Lower leg skin (tissue), 4 donors: Measurements from ENCODE around the gene MEF2D. TPM values are rescaled to one million over a fixed set of nuclear protein-coding genes. Genes with fewer than 3 reads are reported as not detected.

Experiments
- DNase-seq, 2 donors: peaks; one replicate each; pipeline ENCODE4 v3.0.0-alpha.2; 2019; ENCODE audit warnings: low spot score in 2 of 2
- H3K4me3 ChIP-seq: fragments of 200-600 bp; sonication (generic); 2 replicates; pipeline ENCODE4 v1.5.1; 2017; ENCODE audit warnings: mild to moderate bottlenecking, low read depth; ENCODE audit not compliant: poor library complexity, severe bottlenecking
- POLR2A ChIP-seq, 2 donors: fragments of 450-650 bp; IDR thresholded peaks; one replicate each; pipeline ENCODE4 v1.6.1; 2016 to 2017; ENCODE audit warnings: antibody characterized with exemption in 2 of 2, mild to moderate bottlenecking in 1 of 2, moderate library complexity in 1 of 2
- WGBS, 2 donors: methylation state at CpG; one replicate each; pipeline ENCODE4 v1.1.5; 2018; 5-methylcytosine and 5-hydroxymethylcytosine counted together
- intact Hi-C: fragments of 100-400 bp; cut with DNase I; formaldehyde crosslinking; loops from one replicate; pipeline ENCODE4 v1.15.0; 2023; ENCODE audit warnings: low total_unique reads
- total RNA-seq, 4 donors: library from RNA; depleted of rRNA; stranded (reverse); fragments of >200 nt; gene quantifications; one replicate each; pipeline ENCODE4 v1.1.0, GENCODE V29; 2016
- TF ChIP-seq, protein P1 (sequence below), 3 donors: fragments of 450-650 bp; IDR thresholded peaks; one replicate each; pipeline ENCODE4 v1.5.1; 2016; ENCODE audit warnings: antibody characterized with exemption in 3 of 3, mild to moderate bottlenecking in 3 of 3, moderate library complexity in 2 of 3

The MEF2D gene
- total RNA-seq, 4 donors from 2014 or later = 32.1 to 67.3 (median 55.6) TPM

GRCh38 chr1:156495401-156496140, 5.0 kb downstream of the MEF2D start:
- DNase-seq = no peak
- H3K4me3 ChIP-seq = no peak overlapping the region
- WGBS, 2 donors = 69 to 75% methylated on average over 9 of the region's 9 CpGs
- intact Hi-C loops = no loop called here
- no peak for TF ChIP-seq POLR2A (IDR thresholded peaks at IDR 0.05)
- TF ChIP-seq, protein P1, sequence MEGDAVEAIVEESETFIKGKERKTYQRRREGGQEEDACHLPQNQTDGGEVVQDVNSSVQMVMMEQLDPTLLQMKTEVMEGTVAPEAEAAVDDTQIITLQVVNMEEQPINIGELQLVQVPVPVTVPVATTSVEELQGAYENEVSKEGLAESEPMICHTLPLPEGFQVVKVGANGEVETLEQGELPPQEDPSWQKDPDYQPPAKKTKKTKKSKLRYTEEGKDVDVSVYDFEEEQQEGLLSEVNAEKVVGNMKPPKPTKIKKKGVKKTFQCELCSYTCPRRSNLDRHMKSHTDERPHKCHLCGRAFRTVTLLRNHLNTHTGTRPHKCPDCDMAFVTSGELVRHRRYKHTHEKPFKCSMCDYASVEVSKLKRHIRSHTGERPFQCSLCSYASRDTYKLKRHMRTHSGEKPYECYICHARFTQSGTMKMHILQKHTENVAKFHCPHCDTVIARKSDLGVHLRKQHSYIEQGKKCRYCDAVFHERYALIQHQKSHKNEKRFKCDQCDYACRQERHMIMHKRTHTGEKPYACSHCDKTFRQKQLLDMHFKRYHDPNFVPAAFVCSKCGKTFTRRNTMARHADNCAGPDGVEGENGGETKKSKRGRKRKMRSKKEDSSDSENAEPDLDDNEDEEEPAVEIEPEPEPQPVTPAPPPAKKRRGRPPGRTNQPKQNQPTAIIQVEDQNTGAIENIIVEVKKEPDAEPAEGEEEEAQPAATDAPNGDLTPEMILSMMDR (IDR thresholded peaks at IDR 0.05) = no peak

DNA sequence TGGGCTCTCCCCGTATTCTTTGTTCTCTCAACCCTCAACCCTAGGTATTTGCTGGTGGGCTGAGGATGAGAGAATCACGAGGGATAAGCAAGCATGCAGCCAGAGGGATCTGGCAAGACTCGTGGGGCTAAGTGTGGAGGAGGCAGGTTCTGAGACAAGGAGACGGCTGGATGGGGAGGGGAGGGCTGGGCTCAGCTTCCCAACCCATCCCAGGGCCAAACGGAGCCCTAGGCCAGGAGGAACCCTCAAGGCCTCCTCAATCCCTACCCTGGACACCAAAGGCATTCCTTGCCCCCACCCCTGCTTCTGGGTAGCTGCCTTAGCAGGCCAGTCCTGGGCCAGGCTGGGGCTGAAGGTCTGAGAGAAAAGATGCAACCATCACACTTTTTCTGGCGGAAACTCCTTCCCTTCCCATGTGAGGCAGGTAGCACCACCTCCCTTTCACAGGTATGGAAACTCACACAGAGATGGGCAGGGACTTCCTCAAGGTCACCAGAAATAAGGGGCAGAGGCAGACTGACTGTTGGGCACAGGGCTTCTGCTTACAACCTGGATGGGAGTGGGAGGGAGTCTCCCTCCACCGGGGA, 6.2 kb downstream of the MEF2D start:
- 42 to 55% methylated on average over 7 of the region's 7 CpGs for WGBS, 2 donors
- H3K4me3 ChIP-seq = no peak overlapping the region
- intact Hi-C loops = no loop called here
- DNase-seq = no peak
- no peak for TF ChIP-seq POLR2A (IDR thresholded peaks at IDR 0.05)
- TF ChIP-seq, protein P1 (IDR thresholded peaks at IDR 0.05) = no peak

DNA sequence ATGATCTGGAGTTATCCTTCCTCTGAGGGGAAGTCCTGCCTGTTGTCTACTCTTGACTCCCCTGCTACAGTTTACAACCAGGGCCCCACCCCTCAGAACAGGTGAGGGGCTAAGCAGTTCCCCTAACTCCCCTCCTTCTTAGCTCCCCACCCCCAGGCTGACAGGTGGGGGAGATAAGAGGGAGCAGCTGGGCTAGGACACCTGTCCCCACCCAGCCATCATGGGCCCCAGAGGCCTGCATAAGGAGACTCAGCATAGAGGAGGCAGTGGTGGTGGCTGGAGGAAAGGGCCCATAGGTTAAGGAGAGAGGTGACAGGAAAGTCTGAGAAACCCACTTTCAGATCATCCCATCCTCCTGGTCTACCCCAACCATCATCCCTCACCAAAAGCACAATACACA, 6.8 kb downstream of the MEF2D start:
- TF ChIP-seq POLR2A (IDR thresholded peaks at IDR 0.05) = no peak
- TF ChIP-seq, protein P1 (IDR thresholded peaks at IDR 0.05) = no peak
- no peak for DNase-seq
- intact Hi-C loops = no loop called here
- no peak overlapping the region for H3K4me3 ChIP-seq

- H3K4me3 ChIP-seq = no peak overlapping the region
- no peak for DNase-seq
- 26 to 27% methylated on average over 11 of the region's 11 CpGs for WGBS, 2 donors
- intact Hi-C loops = no loop called here
- no peak for TF ChIP-seq POLR2A (IDR thresholded peaks at IDR 0.05)
Observed at GRCh38 chr1:156493154-156493631, 7.4 kb downstream of the MEF2D start.

DNA sequence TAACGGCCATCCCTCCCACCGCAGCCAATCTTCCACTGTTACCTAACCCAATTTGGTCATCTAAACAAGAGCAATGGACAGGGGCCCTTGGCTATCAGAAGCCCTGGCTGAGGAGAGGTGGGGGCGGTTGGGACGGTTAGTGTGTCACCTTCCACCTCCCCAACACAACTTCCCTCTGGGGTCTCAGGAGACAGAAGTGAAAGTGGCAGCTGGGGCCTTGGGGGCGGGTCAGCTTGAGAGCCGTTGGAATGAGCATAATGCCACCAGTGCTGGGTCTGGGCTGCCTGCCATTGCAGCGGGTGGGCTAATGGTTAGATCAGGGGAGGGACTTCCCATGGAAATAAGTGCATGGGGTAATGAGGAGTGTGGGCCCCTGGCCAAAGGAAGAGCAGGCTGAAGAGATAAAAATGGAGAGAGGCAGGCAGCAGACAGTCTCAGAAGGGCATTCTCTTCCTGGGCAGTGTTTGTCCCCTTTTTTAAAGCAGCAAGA, 7.9 kb downstream of the MEF2D start:
- WGBS, 2 donors = 44 to 47% methylated on average over 7 of the region's 7 CpGs
- H3K4me3 ChIP-seq = no peak overlapping the region
- intact Hi-C loops = no loop called here
- no peak for DNase-seq
- TF ChIP-seq POLR2A (IDR thresholded peaks at IDR 0.05) = no peak
- TF ChIP-seq, protein P1 (IDR thresholded peaks at IDR 0.05) = no peak

GRCh38 chr1:156492013-156492590, 8.5 kb downstream of the MEF2D start:
- 67 to 77% methylated on average over 6 of the region's 6 CpGs for WGBS, 2 donors
- intact Hi-C loops = no loop called here
- H3K4me3 ChIP-seq = no peak overlapping the region
- no peak for TF ChIP-seq POLR2A (IDR thresholded peaks at IDR 0.05)
- TF ChIP-seq, protein P1 (IDR thresholded peaks at IDR 0.05) = no peak
- no peak for DNase-seq
